GM21825 (cell line): ENCODE measurements around the gene MAP3K5.
"Not testable (repeated sequence)": the region's sequence is repeated elsewhere in the genome, so short reads cannot be mapped to it uniquely, and the experiment has no call there.

Experiments used
- ATAC-seq: cut with Tn5 transposase; IDR thresholded peaks from one replicate; pipeline ENCODE4 v1.9.1; 2021; ENCODE audit warnings: mild to moderate bottlenecking, moderate library complexity; ENCODE audit not compliant: unreplicated experiment

Gene MAP3K5

DNA sequence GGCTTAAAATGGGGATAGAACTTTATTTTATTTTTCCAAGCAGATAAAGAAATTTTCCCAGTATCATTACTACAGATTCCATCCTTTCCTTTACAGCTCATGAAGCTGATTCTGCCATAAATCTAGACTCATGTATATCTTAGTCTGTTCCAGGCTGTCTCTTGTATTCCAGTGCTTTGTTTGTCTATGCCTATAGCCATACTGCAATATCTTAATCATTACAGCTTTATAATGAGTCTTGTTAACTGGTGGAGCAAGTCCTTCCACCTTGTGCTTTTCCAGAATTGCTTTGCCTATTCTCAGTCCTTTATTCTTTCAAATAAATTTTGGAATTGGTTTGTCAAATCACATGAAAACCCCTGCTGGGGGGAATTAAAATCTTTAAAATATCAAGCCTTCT lies 99.2 kb downstream of the MAP3K5 start:
- no peak for ATAC-seq

DNA sequence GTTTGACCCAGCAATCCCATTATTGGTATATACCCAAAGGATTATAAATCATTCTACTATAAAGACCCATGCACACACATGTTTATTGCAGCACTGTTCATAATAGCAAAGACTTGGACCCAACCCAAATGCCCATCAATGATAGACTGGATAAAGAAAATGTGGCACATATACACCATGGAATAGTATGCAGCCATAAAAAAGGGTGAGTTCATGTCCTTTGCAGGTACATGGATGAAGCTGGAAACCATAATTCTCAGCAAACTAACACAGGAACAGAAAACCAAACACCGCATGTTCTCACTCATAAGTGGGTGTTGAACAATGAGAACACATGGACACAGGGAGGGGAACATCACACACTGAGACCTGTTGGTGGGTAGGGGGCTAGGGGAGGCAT lies 104.4 kb downstream of the MAP3K5 start:
- ATAC-seq = not testable (repeated sequence)

GRCh38 chr6:136685540-136686108 lies 106.7 kb downstream of the MAP3K5 start:
- ATAC-seq = no peak

DNA sequence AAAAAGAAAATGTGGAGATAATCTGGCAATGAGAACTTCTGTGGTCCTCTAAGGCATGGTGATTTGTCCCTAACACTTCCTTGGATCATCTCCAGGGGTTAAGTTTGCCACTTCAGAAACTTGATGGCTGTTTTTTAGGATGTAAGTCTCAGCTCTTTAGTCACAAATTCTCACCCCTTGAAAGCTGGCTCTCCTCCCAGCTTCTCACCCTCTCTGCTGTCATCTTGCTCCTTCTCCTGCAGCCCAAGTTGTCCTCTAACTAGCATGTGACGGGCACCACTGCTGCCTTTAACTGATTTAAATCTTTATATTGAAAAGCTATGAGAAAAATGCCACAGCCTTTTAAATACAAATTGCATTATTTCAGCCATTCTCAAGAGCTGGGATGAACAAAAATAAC lies 107.8 kb downstream of the MAP3K5 start:
- ATAC-seq = no peak

DNA sequence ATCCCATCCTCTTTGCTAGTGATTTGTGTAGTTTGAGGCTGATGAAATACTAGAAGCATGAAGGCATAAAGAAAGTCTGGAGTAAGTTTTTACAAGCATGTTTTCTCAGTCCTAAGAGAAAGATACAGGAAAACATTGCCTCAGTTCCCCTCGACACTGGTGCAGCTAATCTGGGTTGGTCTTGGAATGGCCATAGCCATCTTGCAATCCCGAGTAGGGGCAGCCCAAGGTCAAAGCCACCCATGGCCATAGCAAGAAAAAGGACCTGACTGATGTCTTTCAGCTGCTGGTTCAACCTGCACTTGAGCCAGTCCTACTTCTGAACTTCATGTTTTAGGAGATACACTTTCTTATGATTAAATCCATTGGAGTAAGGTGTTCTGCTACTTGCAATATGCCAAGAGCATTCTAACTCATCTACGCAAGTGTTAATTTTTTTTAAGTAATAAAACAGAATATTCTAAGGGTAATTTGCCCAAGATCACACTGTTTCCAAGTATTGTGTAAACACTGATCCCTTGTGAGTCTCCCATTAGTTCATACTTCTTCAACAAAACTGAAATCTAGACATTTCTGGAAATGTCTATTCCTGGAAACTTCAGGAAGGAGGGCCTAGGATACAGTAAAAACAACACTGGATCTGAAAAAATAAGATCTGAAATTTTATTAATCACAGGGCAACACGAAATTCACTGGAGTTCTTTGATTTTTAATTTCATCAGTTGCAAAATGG lies 108.9 kb downstream of the MAP3K5 start:
- no peak for ATAC-seq

- no peak for ATAC-seq
Observed at GRCh38 chr6:136682292-136682691, 110.0 kb downstream of the MAP3K5 start.

GRCh38 chr6:136677822-136678221 lies 114.5 kb downstream of the MAP3K5 start:
- no peak for ATAC-seq

DNA sequence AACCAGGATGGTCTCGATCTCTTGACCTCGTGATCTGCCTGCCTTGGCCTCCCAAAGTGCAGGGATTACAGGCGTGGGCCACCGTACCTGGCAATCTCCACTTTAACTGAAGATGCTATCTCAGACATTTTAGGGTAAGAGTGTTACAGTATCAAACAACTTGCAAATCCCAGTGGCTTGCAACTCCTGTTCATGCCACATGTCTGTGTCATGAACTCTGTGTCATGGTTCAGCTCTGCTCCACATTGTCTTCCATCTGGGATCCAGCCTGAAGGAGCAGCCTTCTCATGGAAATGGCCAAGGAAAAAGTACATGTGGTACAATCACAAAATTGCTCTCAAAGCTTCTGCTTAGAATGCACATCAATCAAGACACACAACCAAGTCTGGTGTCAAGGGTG lies 114.9 kb downstream of the MAP3K5 start:
- ATAC-seq = no peak

- ATAC-seq = no peak
Observed at GRCh38 chr6:136676075-136676474, 116.2 kb downstream of the MAP3K5 start.

DNA sequence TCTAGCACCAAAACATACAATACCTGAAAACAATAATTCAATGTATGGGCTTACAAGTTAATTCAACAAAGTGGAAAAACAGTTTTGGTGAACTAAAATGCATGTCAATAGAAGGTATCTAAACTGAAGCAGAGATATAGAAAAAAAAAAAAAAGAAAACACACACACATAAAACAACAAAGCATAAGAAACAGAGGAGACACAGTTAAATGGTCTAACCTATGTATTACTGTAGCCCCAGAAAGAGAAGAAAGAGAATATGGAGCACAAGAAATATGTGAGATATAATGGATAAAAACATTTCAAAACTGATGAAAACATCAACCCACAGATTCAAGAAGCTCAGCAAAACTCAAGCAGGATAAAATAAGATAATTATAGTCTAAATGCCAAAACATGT lies 118.7 kb downstream of the MAP3K5 start:
- no peak for ATAC-seq

DNA sequence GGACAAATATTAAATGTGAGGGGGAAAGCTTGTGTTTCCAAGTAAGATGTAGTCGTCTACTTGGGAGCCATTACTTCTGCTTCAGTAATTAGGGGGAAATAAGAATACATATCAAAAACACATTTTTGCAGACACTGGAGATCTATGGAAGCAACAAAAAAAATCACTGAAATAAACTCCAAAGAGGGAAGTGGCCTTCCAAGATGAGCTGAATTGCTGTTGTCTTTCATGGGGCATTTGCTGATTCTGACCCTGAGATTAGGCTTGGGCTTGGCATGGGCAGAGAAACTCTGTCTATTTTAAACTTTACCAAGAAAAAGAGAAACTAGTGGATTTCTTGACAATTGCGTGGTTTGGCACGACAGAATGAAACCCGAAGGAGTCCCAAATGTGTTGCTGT lies 120.1 kb downstream of the MAP3K5 start:
- ATAC-seq = no peak

DNA sequence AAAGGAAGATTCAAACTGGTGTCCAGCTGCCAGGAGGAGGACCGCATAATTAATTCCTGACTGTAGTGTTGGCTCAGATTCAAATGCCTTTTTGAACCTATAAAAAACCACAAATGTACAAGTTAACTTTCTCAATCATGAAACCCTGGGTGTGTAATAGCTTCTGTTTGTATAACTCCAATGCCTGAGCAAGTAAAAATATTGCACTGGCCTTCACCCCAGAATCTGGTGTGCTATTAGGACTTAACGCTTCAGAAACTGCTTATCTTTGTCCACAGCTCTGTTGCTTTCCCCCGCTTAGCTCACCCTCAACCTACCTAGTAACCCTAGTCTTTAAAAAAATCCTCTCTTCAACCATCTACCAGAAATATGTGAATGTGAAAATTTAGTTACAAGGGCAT lies 123.0 kb downstream of the MAP3K5 start:
- no peak for ATAC-seq

- no peak for ATAC-seq
Observed at GRCh38 chr6:136668571-136668970, 123.7 kb downstream of the MAP3K5 start.

GRCh38 chr6:136666041-136666440 lies 126.2 kb downstream of the MAP3K5 start:
- ATAC-seq = no peak

DNA sequence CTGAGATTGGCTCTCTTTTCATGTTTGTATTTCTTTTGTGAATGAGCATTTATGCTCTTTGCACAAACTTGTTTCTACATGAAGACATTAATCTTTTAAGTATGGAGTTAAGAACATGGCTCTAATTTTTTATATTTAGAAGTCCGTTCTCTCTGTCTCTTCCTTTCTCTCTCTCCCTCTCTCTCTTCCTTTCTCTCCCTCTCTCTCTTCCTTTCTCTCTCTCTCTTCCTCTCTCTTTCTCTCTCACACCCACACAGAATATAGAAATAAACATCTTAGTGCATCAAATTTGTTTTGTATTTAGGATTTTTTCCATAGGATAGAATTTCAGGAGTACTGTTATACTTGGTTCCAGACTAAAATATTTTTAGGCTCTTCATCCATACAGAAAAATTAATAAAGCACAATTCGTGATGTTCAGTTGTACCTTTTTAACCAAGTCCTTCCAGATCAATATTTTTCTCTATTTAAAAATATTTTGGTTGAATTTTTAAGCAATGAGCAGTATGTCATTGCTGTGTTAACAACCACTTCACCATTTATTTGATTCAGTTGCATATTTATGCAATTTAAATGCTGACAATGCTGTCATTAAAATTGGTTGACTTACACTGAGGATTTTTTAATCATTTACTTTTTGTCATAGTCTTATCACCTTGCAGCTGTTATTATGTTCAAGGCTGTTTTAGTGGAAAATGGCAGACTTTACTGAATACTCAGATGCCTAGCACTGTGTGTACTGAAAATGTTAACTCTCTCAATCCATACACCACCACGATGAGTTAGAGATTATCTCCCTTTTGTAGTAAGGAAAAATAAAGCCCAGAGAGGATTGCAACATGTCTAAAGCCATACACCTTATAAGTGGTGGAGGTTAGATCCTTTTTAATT lies 129.7 kb downstream of the MAP3K5 start:
- ATAC-seq = no peak

- ATAC-seq = no peak
Observed at GRCh38 chr6:136660727-136661126, 131.6 kb downstream of the MAP3K5 start.

DNA sequence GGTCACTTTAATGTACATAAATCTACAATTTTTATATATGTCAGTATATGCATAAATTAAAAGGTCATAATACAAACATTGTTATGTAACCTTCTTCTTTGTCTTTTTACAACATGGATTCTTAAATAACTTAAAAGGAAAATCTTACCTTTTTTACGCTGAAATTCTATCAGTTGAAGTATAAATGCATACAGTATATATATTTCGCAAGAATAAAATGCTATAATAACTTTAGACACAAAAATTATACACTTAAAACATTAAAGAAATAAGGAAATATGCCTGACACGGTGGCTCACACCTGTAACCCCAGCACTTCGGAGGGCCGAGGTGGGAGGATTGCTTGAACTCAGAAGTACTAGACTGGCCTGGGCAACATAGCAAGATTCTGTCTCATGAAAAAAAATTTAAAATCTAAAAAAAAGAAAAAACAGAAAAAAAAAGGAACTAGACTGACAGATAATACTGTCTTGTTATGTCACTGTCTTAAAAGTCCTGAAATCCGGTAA lies 132.2 kb downstream of the MAP3K5 start:
- ATAC-seq = no peak

- ATAC-seq = no peak
Observed at GRCh38 chr6:136658711-136659110, 133.6 kb downstream of the MAP3K5 start.

- ATAC-seq = no peak
Observed at GRCh38 chr6:136657666-136658065, 134.6 kb downstream of the MAP3K5 start.

- ATAC-seq = no peak
Observed at GRCh38 chr6:136656121-136656520, 136.2 kb downstream of the MAP3K5 start.

DNA sequence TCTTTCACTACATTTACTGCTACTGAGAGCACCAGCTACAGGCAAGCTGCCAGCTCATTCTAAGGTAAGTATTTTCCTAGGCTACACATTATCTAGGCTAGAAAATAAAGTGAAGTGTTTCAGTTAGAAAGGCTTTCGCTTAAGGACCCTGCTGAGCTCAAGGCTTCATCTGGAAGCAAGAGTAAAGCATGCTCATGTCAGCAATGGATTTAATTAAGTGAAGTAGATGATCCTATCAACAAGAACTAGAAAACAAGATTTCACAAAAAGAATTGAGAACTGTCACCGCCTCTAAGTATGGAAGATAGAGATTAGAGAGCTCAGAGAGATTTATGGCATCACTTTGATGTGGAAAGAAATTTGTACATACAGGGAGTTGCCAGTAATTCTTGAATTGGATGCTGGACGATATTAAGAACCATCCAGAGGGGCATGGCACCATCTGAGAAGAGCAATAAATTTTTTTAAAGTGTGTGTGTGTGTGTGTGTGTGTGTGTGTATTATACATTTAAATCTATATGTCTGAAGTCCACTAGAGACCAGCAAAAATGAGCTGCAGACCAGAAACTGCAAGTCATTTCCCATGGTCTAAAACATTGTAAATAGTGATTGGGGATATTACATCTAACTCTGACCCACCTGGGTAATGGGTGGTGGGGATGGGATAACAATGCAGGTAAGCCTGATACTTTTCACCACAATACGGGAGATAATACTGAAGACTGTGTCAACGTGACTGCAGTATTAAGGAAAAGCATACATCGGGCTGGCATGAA lies 136.8 kb downstream of the MAP3K5 start:
- ATAC-seq = no peak
